Renal cortical epithelial cell (primary cell): ENCODE measurements around the gene APOE. TPM values are rescaled to one million over a fixed set of nuclear protein-coding genes. Genes with fewer than 3 reads are reported as not detected.
"Not testable (repeated sequence)": the region's sequence is repeated elsewhere in the genome, so short reads cannot be mapped to it uniquely, and the experiment has no call there.

Experiments used
- DNase-seq: peaks from one replicate; pipeline ENCODE4 v3.0.0-alpha.2; 2011; ENCODE audit warnings: low read depth
- total RNA-seq: library from RNA; depleted of rRNA; stranded (reverse); fragments of >200 nt; gene quantifications from 2 replicates; pipeline ENCODE4 v1.2.3, GENCODE V29; 2014

Gene APOE
- total RNA-seq, result 14.8 and 38.3 TPM in 2 replicates

GRCh38 chr19:44905437-44906160 lies at the start of gene APOE:
APOE (plus strand) TSS chr19:44905796; CDS start chr19:44906625, 829 bp downstream.
- no peak for DNase-seq

- no peak for DNase-seq
Measured at GRCh38 chr19:44856421-44857083, 49.0 kb upstream of the APOE start.

- DNase-seq, result no peak
Measured at GRCh38 chr19:44857837-44858236, 47.8 kb upstream of the APOE start.

GRCh38 chr19:44861576-44861975 lies 44.0 kb upstream of the APOE start:
- DNase-seq, result not testable (repeated sequence)

- no peak for DNase-seq
Measured at GRCh38 chr19:44863990-44864389, 41.6 kb upstream of the APOE start.

- DNase-seq, result no peak
Measured at GRCh38 chr19:44865196-44865767, 40.3 kb upstream of the APOE start.

GRCh38 chr19:44866664-44867063 lies 38.9 kb upstream of the APOE start:
- no peak for DNase-seq

- no peak for DNase-seq
Measured at GRCh38 chr19:44867578-44867977, 38.0 kb upstream of the APOE start.

GRCh38 chr19:44869733-44870470 lies 35.7 kb upstream of the APOE start:
- no peak for DNase-seq

- no peak for DNase-seq
Measured at GRCh38 chr19:44871809-44872208, 33.8 kb upstream of the APOE start.

- DNase-seq, result no peak
Measured at GRCh38 chr19:44872661-44873060, 32.9 kb upstream of the APOE start.

- DNase-seq, result no peak
Measured at GRCh38 chr19:44874317-44874716, 31.3 kb upstream of the APOE start.

GRCh38 chr19:44875666-44876451 lies 29.7 kb upstream of the APOE start:
- DNase-seq, result no peak

GRCh38 chr19:44876930-44877535 lies 28.6 kb upstream of the APOE start:
- no peak for DNase-seq

- no peak for DNase-seq
Measured at GRCh38 chr19:44878120-44878865, 27.3 kb upstream of the APOE start.

- no peak for DNase-seq
Measured at GRCh38 chr19:44879309-44880065, 26.1 kb upstream of the APOE start.

GRCh38 chr19:44882063-44882462 lies 23.5 kb upstream of the APOE start:
- no peak for DNase-seq

- DNase-seq, result not testable (repeated sequence)
Measured at GRCh38 chr19:44882619-44883397, 22.8 kb upstream of the APOE start.

GRCh38 chr19:44883922-44884321 lies 21.7 kb upstream of the APOE start:
- DNase-seq, result peak; percentile 9
